GM12878 (cell line): ENCODE measurements around the gene CCR5AS.

ENCODE experiments used
- ATAC-seq: fragments of 200-7000 bp; cut with Tn5 transposase; 3 replicates; pipeline ENCODE4 v1.9.1; 2020; ENCODE audit warnings: mild to moderate bottlenecking, moderate library complexity
- BruUV-seq: library from RNA; stranded (reverse); fragments of 400-500 nt; replicated peaks from 2 replicates; lab custom pipeline; 2021; lab: Mats Ljungman, UMichigan
- CTCF ChIA-PET: fragments of 300-600 bp; sonication (Branson Sonifier 250); formaldehyde crosslinking; extraction: SDS; loops from one replicate; lab custom pipeline; 2021; ENCODE audit warnings: inconsistent platforms; lab: Yijun Ruan, JAX
- POLR2A ChIA-PET: fragments of 350-600 bp; formaldehyde crosslinking; extraction: SDS; loops from one replicate; lab custom pipeline; 2021; ENCODE audit warnings: inconsistent platforms; lab: Charles Lee
- RAD21 ChIA-PET: fragments of 300-600 bp; sonication (Branson Sonifier 250); formaldehyde crosslinking; loops from one replicate; lab custom pipeline; 2023; ENCODE audit warnings: antibody characterized with exemption; ENCODE audit not compliant: unreplicated experiment; lab: Charles Lee
- SMC1A ChIA-PET: fragments of 300-600 bp; sonication (Branson Sonifier 250); formaldehyde crosslinking; loops from one replicate; lab custom pipeline; 2023; ENCODE audit not compliant: unreplicated experiment, uncharacterized antibody; lab: Charles Lee
- DNase-seq: peaks from one replicate; pipeline ENCODE4 v3.0.0-alpha.2; 2011; ENCODE audit warnings: low read depth, low spot score
- FAIRE-seq: peaks from 3 replicates; lab custom pipeline; 2011; peaks lifted over from hg19 to GRCh38; lab: Jason Lieb, UNC
- H2AFZ ChIP-seq: 2 replicates; pipeline ENCODE4 v1.6.0; 2011; ENCODE audit warnings: low read depth, low read length, control low read depth; ENCODE audit not compliant: control insufficient read depth
- H3K27ac ChIP-seq: 2 replicates; pipeline ENCODE4 v1.5.1; 2011; ENCODE audit warnings: control low read depth; ENCODE audit not compliant: control insufficient read depth, insufficient read depth
- H3K27me3 ChIP-seq, 2 experiments: replicated peaks in 1 of 2; 2 replicates each; pipeline versions ENCODE4 v1.6.0 to v1.6.1; 2011; ENCODE audit warnings: low read length in 1 of 2; ENCODE audit not compliant: control insufficient read depth in 2 of 2, insufficient read depth in 2 of 2
- H3K36me3 ChIP-seq, 2 experiments: 2 replicates each; pipeline ENCODE4 v1.5.1; 2011; ENCODE audit warnings: low read length in 1 of 2; ENCODE audit not compliant: control insufficient read depth in 2 of 2, insufficient read depth in 2 of 2
- H3K4me1 ChIP-seq: 2 replicates; pipeline ENCODE4 v1.6.1; 2011; ENCODE audit warnings: mild to moderate bottlenecking, low read length, moderate library complexity, mixed read lengths; ENCODE audit not compliant: control insufficient read depth, insufficient read depth
- H3K4me2 ChIP-seq: 2 replicates; pipeline ENCODE4 v1.6.0; 2011; ENCODE audit warnings: control low read depth; ENCODE audit not compliant: control insufficient read depth, insufficient read depth
- H3K4me3 ChIP-seq: fragments of 200-600 bp; sonication (generic); 2 replicates; pipeline ENCODE4 v1.5.1; 2016
- H3K79me2 ChIP-seq: 2 replicates; pipeline ENCODE4 v1.6.0; 2011; ENCODE audit warnings: low read length; ENCODE audit not compliant: control insufficient read depth, insufficient read depth
- H3K9ac ChIP-seq: 2 replicates; pipeline ENCODE4 v1.8.0; 2011; ENCODE audit warnings: low read length, control low read depth, mixed read lengths; ENCODE audit not compliant: control insufficient read depth, insufficient read depth
- H3K9me3 ChIP-seq: replicated peaks from 3 replicates; pipeline ENCODE4 v1.5.1; 2011; ENCODE audit warnings: mild to moderate bottlenecking, low read length; ENCODE audit not compliant: control insufficient read depth, insufficient read depth
- H4K20me1 ChIP-seq: 2 replicates; pipeline ENCODE4 v1.6.0; 2011; ENCODE audit not compliant: control insufficient read depth, insufficient read depth
- FOXM1 ChIP-seq: IDR thresholded peaks from 2 replicates; pipeline ENCODE4 v1.6.1; 2012; ENCODE audit warnings: low read depth, mild to moderate bottlenecking, inconsistent platforms, low read length, moderate library complexity
- HDAC2 ChIP-seq: fragments of 200-600 bp; sonication (generic); IDR thresholded peaks from 2 replicates; pipeline ENCODE4 v1.6.1; 2017
- IKZF1 ChIP-seq: fragments of 450-650 bp; conservative IDR thresholded peaks from 2 replicates; pipeline ENCODE4 v1.6.1; 2017; ENCODE audit warnings: antibody characterized with exemption, mild to moderate bottlenecking
- IKZF2 ChIP-seq, 2 experiments: fragments of 450-650 bp; IDR thresholded peaks; 2 replicates each; pipeline ENCODE4 v1.6.1; 2017; ENCODE audit warnings: mild to moderate bottlenecking in 2 of 2, moderate library complexity in 2 of 2
- NBN ChIP-seq: fragments of 450-650 bp; IDR thresholded peaks from 2 replicates; pipeline ENCODE4 v1.6.1; 2016
- NR2C1 ChIP-seq: fragments of 450-650 bp; IDR thresholded peaks from 2 replicates; pipeline ENCODE4 v1.6.1; 2017; ENCODE audit warnings: antibody characterized with exemption, mild to moderate bottlenecking, moderate library complexity
- PML ChIP-seq: IDR thresholded peaks from 2 replicates; pipeline ENCODE4 v1.6.1; 2012; ENCODE audit warnings: low read length, inconsistent platforms
- RUNX3 ChIP-seq: IDR thresholded peaks from 2 replicates; pipeline ENCODE4 v1.6.1; 2012; ENCODE audit warnings: low read length, inconsistent platforms
- TCF3 ChIP-seq: IDR thresholded peaks from 2 replicates; pipeline ENCODE4 v1.6.1; 2012; ENCODE audit warnings: low read depth, mild to moderate bottlenecking, low read length, borderline replicate concordance; ENCODE audit not compliant: insufficient read depth
- TCF7 ChIP-seq: IDR thresholded peaks from 2 replicates; pipeline ENCODE4 v1.6.1; 2014; ENCODE audit warnings: antibody characterized with exemption, borderline replicate concordance
- ZNF207 ChIP-seq: fragments of 450-650 bp; IDR thresholded peaks from 2 replicates; pipeline ENCODE4 v1.6.1; 2014; ENCODE audit warnings: antibody characterized with exemption, mild to moderate bottlenecking, borderline replicate concordance
- ZNF384 ChIP-seq: IDR thresholded peaks from 2 replicates; pipeline ENCODE4 v1.6.1; 2012; ENCODE audit warnings: low read depth, mild to moderate bottlenecking, low read length, improper control_type of control experiment, borderline replicate concordance
- WGBS: methylation state at CpG from one replicate; pipeline ENCODE4 v1.1.6; 2016; ENCODE audit warnings: low lambda C conversion rate; ENCODE audit not compliant: insufficient replicate concordance, insufficient coverage; ENCODE audit errors: missing lambda C conversion rate; 5-methylcytosine and 5-hydroxymethylcytosine counted together
- in situ Hi-C: fragments of 300-500 bp; cut with MboI; formaldehyde crosslinking; loops from 9 replicates; pipeline ENCODE4 v1.14.3; 2018; ENCODE audit warnings: mixed read lengths
- intact Hi-C: fragments of 100-400 bp; cut with micrococcal nuclease; formaldehyde crosslinking; loops from one replicate; pipeline ENCODE4 v1.14.2; 2022; ENCODE audit not compliant: unreplicated experiment
- TF ChIP-seq, protein P1 (sequence below): fragments of 450-650 bp; IDR thresholded peaks from 2 replicates; pipeline ENCODE4 v1.6.1; 2016; ENCODE audit warnings: mild to moderate bottlenecking, moderate library complexity, borderline replicate concordance
- TF ChIP-seq, protein P2 (sequence below): IDR thresholded peaks from 2 replicates; pipeline ENCODE4 v1.6.1; 2012; ENCODE audit warnings: low read depth, low read length, improper control_type of control experiment

The CCR5AS gene

GRCh38 chr3:46351646-46352045, 55.2 kb downstream of the CCR5AS start:
- no peak overlapping the region for H2AFZ ChIP-seq
- no TSS peak for BruUV-seq
- TF ChIP-seq TCF3, result no peak
- TF ChIP-seq IKZF2 (IDR thresholded peaks at IDR 0.05), result no peak
- TF ChIP-seq PML, result no peak
- TF ChIP-seq FOXM1, result no peak
- TF ChIP-seq HDAC2, result no peak
- TF ChIP-seq NR2C1, result no peak
- TF ChIP-seq, protein P1, sequence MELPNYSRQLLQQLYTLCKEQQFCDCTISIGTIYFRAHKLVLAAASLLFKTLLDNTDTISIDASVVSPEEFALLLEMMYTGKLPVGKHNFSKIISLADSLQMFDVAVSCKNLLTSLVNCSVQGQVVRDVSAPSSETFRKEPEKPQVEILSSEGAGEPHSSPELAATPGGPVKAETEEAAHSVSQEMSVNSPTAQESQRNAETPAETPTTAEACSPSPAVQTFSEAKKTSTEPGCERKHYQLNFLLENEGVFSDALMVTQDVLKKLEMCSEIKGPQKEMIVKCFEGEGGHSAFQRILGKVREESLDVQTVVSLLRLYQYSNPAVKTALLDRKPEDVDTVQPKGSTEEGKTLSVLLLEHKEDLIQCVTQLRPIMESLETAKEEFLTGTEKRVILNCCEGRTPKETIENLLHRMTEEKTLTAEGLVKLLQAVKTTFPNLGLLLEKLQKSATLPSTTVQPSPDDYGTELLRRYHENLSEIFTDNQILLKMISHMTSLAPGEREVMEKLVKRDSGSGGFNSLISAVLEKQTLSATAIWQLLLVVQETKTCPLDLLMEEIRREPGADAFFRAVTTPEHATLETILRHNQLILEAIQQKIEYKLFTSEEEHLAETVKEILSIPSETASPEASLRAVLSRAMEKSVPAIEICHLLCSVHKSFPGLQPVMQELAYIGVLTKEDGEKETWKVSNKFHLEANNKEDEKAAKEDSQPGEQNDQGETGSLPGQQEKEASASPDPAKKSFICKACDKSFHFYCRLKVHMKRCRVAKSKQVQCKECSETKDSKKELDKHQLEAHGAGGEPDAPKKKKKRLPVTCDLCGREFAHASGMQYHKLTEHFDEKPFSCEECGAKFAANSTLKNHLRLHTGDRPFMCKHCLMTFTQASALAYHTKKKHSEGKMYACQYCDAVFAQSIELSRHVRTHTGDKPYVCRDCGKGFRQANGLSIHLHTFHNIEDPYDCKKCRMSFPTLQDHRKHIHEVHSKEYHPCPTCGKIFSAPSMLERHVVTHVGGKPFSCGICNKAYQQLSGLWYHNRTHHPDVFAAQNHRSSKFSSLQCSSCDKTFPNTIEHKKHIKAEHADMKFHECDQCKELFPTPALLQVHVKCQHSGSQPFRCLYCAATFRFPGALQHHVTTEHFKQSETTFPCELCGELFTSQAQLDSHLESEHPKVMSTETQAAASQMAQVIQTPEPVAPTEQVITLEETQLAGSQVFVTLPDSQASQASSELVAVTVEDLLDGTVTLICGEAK, result no peak
- TF ChIP-seq TCF7, result no peak
- TF ChIP-seq ZNF384, result no peak
- TF ChIP-seq NBN, result no peak
- no peak for TF ChIP-seq RUNX3
- no peak for TF ChIP-seq IKZF1
- TF ChIP-seq, protein P2, sequence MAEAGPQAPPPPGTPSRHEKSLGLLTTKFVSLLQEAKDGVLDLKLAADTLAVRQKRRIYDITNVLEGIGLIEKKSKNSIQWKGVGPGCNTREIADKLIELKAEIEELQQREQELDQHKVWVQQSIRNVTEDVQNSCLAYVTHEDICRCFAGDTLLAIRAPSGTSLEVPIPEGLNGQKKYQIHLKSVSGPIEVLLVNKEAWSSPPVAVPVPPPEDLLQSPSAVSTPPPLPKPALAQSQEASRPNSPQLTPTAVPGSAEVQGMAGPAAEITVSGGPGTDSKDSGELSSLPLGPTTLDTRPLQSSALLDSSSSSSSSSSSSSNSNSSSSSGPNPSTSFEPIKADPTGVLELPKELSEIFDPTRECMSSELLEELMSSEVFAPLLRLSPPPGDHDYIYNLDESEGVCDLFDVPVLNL, result no peak
- no peak for TF ChIP-seq ZNF207
- no peak overlapping the region for H3K9ac ChIP-seq
- CTCF ChIA-PET, result interaction anchor here (0.6 to 2.4 kb wide), 6 partner anchors 9 to 184 kb away, joined by 3 to 15 read pairs (median 3); no protein-coding TSS in a partner anchor
- H3K27ac ChIP-seq, result no peak overlapping the region
- H3K4me2 ChIP-seq, result no peak overlapping the region
- FAIRE-seq (no peak), ATAC-seq (no peak), DNase-seq (no peak)
- 72% methylated on average over 3 of the region's 3 CpGs for WGBS
- no peaks in the 10 kb centered on the region; a peak in 1 of 4 replicates for H3K27me3 ChIP-seq
- RAD21 ChIA-PET, result interaction anchor here (5.5 kb wide), 1 partner anchor 17 kb away, joined by 26 read pairs; no protein-coding TSS in a partner anchor
- peaks cover 31% of the 10 kb centered on the region for H3K4me1 ChIP-seq
- SMC1A ChIA-PET, result interaction anchor here (1.1 to 4.1 kb wide), 6 partner anchors 9 to 134 kb away, joined by 3 to 31 read pairs (median 7); partner anchors contain the start of gene CCR5
- H4K20me1 ChIP-seq, result no peaks in the 10 kb centered on the region
- in situ Hi-C loops (no loop called here), intact Hi-C loops (loop anchor here (5.0 kb wide), 1 partner anchor 34 kb away; no protein-coding TSS in a partner anchor)
- no peaks in the 10 kb centered on the region for H3K36me3 ChIP-seq
- no peaks in the 10 kb centered on the region for H3K79me2 ChIP-seq
- H3K9me3 ChIP-seq, result peaks cover 3% of the 10 kb centered on the region; the same call in 2 of the 3 replicates
- H3K4me3 ChIP-seq, result no peak overlapping the region
- POLR2A ChIA-PET, result no interaction called here
